GM21528 (cell line): ENCODE data around the gene SELENOW.
"Not testable (repeated sequence)": the region's sequence is repeated elsewhere in the genome, so short reads cannot be mapped to it uniquely, and the experiment has no call there.

Experiments
- ATAC-seq: cut with Tn5 transposase; IDR thresholded peaks from one replicate; pipeline ENCODE4 v1.9.1; 2021; ENCODE audit warnings: mild to moderate bottlenecking, moderate library complexity; ENCODE audit not compliant: unreplicated experiment, low FRiP score

Gene SELENOW

GRCh38 chr19:47756627-47756929, 21.9 kb upstream of the SELENOW start:
- no peak for ATAC-seq

GRCh38 chr19:47756953-47757608, 21.4 kb upstream of the SELENOW start:
- no peak for ATAC-seq

GRCh38 chr19:47757617-47758442, 20.7 kb upstream of the SELENOW start:
- no peak for ATAC-seq

- ATAC-seq, result no peak
Observed at GRCh38 chr19:47758443-47758804, 20.1 kb upstream of the SELENOW start.

GRCh38 chr19:47760632-47760999, 17.9 kb upstream of the SELENOW start:
- ATAC-seq, result no peak

- no peak for ATAC-seq
Observed at GRCh38 chr19:47761566-47761965, 16.9 kb upstream of the SELENOW start.

- no peak for ATAC-seq
Observed at GRCh38 chr19:47762151-47762550, 16.4 kb upstream of the SELENOW start.

GRCh38 chr19:47762615-47763308, 15.7 kb upstream of the SELENOW start:
- no peak for ATAC-seq

GRCh38 chr19:47764705-47765104, 13.8 kb upstream of the SELENOW start:
- not testable (repeated sequence) for ATAC-seq

GRCh38 chr19:47765523-47766358, 12.8 kb upstream of the SELENOW start:
- ATAC-seq, result no peak

GRCh38 chr19:47766359-47766620, 12.2 kb upstream of the SELENOW start:
- ATAC-seq, result no peak

- ATAC-seq, result no peak
Observed at GRCh38 chr19:47766670-47767069, 11.8 kb upstream of the SELENOW start.

GRCh38 chr19:47767349-47767748, 11.2 kb upstream of the SELENOW start:
- no peak for ATAC-seq

GRCh38 chr19:47768604-47769003, 9.9 kb upstream of the SELENOW start:
- ATAC-seq, result no peak

GRCh38 chr19:47769534-47769933, 9.0 kb upstream of the SELENOW start:
- no peak for ATAC-seq

- not testable (repeated sequence) for ATAC-seq
Observed at GRCh38 chr19:47771291-47771690, 7.2 kb upstream of the SELENOW start.

- ATAC-seq, result no peak
Observed at GRCh38 chr19:47776568-47776967, 1.9 kb upstream of the SELENOW start.

- ATAC-seq, result not testable (repeated sequence)
Observed at GRCh38 chr19:47777245-47778048, 1.1 kb upstream of the SELENOW start.

GRCh38 chr19:47778954-47779351, 450 bp downstream of the SELENOW start:
- no peak for ATAC-seq

- ATAC-seq, result no peak
Observed at GRCh38 chr19:47779524-47780214, 1.2 kb downstream of the SELENOW start.
